GM18505 (cell line): Measurements from ENCODE around the gene TMEM178B.

ENCODE experiments used
- ATAC-seq: cut with Tn5 transposase; IDR thresholded peaks from one replicate; pipeline ENCODE4 v1.9.1; 2021; ENCODE audit not compliant: unreplicated experiment
- POLR2A ChIP-seq: IDR thresholded peaks from 4 replicates; pipeline ENCODE4 v1.6.1; 2011; ENCODE audit warnings: borderline replicate concordance; ENCODE audit not compliant: insufficient read depth, insufficient read length; ENCODE audit errors: extremely low read depth

TMEM178B gene

DNA sequence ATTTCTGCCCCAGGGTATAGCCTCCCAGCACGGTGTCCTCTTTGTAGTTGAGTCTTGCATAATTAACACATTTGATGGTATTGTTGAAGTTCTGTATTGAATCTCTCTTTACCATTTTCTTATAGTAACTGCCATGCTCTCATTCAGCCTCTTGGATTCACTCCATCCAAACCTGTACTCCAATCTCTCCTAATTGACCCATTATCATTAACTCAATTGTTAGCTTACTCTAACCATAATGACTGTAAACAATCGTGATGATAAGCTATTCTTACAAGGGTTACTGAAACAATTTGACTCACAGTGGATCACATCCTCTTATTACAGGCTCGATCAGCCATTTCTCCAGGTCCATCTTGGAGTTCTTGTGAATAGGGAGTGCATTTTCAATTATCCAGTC, 285.4 kb downstream of the TMEM178B start:
- ATAC-seq, result no peak
- no peak for TF ChIP-seq POLR2A

DNA sequence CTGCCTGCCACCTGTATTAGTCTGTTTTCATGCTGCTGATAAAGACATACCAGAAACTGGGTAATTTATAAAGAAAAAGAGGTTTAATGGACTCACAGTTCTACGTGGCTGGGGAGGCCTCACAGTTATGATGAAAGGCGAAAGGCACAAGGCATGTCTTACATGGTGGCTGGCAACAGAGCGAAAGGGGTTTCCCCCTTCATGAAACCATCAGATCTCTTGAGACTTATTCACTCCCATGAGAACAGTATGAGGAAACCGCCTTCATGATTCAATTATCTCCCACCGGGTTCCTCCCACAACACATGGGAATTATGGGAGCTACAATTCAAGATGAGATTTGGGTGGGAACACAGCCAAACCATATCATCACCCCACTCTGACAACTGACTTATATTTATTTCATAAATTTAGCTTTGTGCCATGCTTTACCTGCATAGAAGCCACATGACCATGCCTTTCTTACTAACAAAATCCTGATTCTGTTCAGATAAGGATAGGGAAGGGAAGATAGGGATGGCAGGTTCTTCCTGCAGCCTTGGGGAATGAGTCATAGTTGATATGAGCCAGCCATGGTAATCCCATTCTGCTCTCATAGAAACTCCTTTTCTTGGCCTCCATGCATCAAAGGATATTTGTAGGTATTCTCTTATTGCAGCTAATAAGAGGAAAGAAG, 286.0 kb downstream of the TMEM178B start:
- TF ChIP-seq POLR2A, result no peak
- no peak for ATAC-seq

DNA sequence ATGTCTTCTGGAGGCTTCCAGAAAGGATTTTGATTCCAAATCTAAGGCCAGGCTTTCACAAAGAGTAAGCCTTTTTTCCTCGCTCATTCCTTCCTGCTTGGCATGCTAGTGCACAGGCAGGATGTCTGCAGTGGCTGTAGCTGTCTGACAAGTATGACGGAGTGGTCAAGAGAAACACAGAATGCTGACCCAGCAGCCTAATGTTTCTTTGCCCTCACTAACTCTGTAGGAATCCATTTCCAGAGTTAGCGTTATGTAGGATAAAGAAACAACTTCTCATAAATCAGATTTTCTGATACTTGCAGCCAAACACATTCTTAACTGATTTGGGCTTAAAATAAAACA, 286.5 kb downstream of the TMEM178B start:
- TF ChIP-seq POLR2A, result no peak
- no peak for ATAC-seq

DNA sequence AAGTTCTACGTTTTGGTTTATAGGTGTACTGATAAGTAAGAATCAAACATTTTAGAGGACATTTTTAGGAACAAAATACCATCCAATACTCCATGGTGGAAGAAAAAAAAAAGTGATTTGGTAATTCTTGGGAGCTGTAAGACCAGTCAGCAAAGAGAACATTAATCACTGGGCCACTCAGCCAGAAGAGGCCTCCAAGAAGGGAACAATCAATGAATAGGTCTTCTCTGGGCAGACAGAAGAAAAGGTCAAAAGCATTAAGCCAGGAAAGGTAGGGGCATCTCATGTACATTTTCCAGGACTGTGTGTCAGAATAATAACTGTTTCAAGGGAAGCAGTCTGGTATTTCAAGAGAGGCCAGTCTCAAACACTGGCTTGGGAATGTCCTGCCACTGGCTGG, 286.9 kb downstream of the TMEM178B start:
- no peak for TF ChIP-seq POLR2A
- no peak for ATAC-seq

DNA sequence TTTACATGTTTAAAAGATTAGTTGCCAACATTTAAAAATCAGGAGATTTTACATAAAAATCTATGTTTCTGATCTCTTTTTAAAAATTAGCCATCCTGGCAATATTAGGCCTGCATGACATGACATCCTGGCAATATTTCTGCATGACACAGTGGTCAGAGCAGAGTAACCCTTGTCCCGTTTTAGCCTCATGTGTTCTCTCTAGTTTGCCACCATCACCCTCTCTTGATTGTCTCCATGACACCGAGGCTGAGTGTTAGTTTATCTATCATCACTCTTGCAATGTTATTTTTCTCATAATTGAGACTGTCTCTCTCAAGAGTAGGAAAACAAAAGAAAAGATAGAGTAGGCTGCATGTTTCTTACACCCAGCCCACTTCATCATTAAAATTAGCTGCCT, 287.6 kb downstream of the TMEM178B start:
- TF ChIP-seq POLR2A, result no peak
- no peak for ATAC-seq

DNA sequence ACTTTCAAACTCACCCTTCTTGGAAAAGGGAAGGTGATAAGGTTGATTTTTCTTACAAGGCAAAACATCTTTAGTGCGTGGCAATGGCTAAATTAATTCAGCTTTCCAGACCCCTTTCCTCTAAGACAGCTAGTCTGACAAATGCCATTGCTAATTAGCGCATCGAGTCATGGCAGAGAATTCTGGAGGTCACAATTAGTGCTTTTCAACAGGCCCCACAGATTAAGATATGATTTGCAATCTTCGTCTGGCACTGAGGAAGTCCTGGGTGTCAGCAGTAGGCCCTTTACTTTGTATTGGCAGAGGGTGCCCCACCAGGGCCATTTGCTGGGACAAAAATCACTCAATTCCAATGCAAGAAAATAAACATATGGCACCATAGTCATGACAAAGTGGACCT, 288.1 kb downstream of the TMEM178B start:
- TF ChIP-seq POLR2A, result no peak
- ATAC-seq, result no peak

DNA sequence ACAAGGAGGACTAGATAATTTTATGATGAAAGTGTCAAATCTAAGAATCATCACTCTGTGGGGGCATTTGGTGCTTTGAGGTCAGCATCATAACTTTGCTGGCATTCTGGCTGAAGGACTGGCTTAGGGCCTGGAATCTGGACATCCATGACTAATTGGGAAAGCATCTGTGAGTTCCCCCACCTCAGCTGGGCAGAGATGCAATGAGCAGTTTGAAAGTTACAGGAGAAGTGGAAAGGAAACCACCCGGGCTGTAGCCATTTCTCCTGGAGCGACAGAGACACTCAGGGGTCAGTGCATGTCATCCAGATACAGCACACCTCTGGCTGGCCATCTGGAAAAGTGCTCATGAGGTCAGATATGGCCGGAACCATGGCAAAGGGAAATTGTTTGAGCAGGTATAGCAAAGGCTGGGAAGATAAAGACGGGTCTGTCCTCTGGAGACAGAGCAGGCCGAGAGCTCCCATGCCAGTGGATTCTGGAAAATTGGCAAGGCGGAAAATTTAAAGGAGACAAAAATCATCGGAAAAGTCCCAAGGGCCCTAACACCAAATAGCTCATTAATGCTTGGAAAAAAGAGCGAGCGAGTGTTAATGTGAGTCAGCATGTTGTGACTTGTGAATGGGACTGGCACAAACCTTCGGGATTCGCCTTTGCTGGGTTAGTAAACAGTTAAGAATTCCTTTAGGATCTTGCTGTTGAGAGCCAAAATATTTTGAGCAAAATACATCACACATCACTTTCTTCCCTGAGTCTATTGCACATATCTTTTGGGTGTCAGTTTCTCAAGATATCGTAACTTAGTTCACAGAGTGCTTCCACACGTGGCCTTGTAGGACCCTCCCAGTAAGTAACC, 288.9 kb downstream of the TMEM178B start:
- ATAC-seq, result no peak

DNA sequence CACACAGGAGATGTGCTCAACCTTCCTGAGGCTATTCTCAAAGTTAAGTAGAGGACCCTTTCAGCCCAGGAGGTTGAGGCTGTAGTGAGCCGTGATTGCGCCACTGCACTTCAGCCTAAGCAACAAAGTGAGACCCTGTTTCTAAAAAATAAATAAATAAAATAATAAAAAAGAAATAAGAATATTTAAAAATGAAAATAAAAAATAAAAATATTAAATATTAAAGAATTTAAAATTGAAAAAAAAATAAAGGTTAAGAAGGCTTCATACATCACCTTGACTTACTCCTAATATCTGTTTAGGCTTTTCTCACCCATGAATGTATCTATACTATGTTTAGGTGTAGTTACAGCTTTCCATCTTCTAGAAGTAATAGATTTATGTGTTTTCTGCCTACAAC, 289.9 kb downstream of the TMEM178B start:
- ATAC-seq, result no peak
- TF ChIP-seq POLR2A, result no peak

More for the DNA sequence above, 288.9 kb downstream of the TMEM178B start:
- no peak for TF ChIP-seq POLR2A

DNA sequence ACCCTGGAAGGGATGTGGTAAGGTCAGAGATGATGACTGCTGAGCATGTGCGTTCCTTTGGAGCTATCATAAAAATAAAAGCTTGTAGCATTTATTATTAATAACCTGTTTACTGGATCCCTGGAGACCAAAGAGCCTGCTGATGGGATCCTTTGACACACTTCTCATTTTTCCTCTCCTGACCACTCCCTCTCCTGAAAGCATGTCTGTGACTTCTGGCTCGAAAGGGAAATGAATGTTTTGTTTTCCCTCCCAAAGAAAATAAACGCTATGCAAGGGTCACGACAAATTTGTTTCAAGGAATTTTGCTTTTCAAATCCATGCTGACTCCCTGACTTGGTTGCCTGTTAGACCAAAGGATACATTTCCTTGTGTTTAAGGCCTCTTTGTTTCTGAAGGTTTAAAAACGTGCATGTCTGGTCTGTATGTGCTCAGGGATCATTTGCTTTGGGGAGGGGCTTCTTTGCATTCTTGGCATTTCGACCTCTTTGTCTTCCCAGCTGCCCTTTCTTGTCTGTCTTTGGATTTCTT, 292.3 kb downstream of the TMEM178B start:
- ATAC-seq, result no peak
- no peak for TF ChIP-seq POLR2A

DNA sequence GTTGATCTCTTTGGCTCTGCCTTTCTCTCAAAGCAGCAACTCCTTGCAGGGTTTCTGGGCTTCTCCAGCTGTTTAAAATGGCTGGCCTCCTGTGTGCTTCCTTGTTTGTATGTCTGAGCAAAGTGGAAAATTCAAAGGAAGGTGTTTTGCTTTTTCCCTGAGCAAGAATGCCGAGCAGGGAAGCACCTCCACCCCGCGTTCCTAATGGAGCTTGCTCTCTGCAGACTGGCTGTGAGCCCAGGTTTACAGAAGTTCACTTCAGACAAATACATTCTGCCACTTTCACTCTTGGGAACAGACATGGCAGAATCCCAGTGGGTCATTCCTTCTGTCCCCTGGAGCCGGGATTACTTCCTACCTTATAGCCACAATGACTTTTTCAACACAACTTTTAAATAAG, 295.6 kb downstream of the TMEM178B start:
- ATAC-seq, result no peak
- no peak for TF ChIP-seq POLR2A

DNA sequence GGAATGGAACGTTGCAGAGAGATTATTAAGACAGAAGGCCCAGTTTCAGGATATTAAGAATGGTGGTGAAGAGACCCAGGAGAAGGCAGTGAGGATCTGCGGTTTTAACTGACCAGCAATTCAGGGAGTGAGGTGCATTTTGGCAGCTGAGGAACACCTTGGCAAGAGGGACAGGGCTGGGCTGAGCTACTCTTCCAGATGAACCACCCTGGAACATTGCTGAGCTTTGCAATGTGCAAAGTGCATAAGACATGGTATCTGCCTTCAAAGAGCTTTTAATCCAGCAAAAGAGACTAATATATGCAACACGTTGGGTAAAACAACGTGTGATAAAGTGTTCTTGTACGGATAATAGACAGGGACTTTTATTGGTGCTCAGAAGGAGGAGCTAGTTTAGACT, 296.3 kb downstream of the TMEM178B start:
- no peak for ATAC-seq
- TF ChIP-seq POLR2A, result no peak

DNA sequence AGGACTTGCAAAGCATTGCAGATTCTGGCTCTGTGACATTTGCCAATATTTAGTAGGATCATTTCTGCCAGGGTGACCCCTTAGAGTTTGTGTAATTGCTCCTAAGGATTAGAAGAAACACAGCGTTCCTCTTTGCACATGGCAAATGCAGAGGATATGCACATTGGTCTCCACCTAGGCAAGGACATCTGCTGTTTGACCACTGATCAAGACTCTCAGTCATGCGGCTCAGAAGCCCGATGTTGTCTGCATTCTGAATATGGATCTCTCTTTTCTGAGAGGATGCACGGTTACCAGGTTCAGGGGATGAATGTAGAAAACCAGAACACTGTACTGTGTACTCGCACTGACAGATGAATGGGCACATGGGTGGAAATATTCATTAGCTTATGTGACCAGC, 296.8 kb downstream of the TMEM178B start:
- TF ChIP-seq POLR2A, result no peak
- ATAC-seq, result no peak

DNA sequence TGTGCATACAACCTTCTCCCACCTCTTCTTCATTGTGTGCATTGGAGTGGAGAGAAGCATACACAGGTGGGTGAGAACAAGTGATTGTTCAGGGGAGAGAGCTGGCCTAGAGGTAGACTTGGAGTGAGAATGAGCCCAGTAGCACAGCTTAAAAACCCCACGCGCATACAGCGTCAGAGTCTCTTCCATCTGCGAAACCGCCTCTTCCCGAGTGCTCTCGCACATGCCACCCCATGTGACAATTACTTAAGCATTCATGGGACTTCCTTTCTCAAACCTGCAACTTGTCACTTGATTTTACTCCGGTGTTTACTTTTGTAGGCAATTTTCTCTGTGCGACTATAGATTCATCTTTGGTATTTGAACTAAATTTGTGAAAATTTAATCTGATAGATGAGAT, 300.6 kb downstream of the TMEM178B start:
- no peak for ATAC-seq
- no peak for TF ChIP-seq POLR2A

DNA sequence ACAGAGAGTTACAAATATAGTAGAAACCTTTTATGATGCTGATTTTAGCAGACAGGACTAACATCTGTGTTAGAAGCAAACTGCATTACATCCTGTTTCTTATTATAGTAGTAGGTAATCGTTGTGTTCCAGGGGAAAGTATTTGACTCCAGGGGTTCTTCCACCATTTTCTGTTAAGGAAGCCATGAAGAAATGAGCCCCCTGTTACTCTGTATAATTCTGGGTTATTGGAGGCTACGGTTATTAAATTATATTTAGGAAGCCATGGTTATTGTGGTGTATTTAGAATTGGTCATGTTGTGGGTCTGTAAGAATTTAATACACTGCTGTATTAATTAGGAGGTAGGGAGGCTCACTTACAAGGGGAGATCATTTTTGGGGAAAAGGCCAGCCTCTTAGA, 301.6 kb downstream of the TMEM178B start:
- ATAC-seq, result no peak
- no peak for TF ChIP-seq POLR2A
